Right lobe of liver (tissue), 4 donors: ENCODE results near the gene LOXL4.

Source experiments
- POLR2A ChIP-seq: fragments of 450-650 bp; IDR thresholded peaks from one replicate; pipeline ENCODE4 v1.6.1; 2017; ENCODE audit warnings: antibody characterized with exemption, mild to moderate bottlenecking
- TF ChIP-seq, protein P1 (sequence below), 4 donors: fragments of 200-600 bp in 3 of 4; fragments of 450-650 bp in 1 of 4; IDR thresholded peaks; one replicate each; pipeline versions ENCODE4 v1.5.1 to v1.8.0; 2016 to 2022; ENCODE audit warnings: antibody characterized with exemption in 4 of 4, mild to moderate bottlenecking in 2 of 4
- donor health status: DM: no; HTN: no; CAD: no.
- donor health status: DM: no; HTN: no; CAD: no.
- donor health status: DM: no; HTN: yes; CAD: no.

DNA sequence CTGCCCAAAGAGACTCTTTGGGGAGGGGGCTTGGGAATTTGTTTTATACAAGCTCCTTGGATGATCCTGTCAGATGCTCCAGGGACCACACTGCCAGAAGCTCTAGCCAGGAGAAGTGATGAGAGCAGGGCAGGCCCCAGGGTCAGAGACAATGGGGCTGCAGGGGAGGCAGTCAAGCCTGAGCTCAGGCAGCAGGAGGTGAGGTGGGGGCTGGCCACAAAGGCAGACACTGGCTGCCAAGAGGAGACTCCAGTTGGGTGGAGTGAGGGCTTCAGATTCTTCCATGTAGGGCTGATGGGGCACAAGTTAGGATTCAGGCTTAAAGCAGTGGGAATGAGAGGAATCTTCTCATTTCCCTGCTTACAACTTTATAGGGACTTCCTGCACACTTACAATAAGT, 35.6 kb upstream of the LOXL4 start:
- TF ChIP-seq POLR2A, result no peak
- TF ChIP-seq, protein P1, sequence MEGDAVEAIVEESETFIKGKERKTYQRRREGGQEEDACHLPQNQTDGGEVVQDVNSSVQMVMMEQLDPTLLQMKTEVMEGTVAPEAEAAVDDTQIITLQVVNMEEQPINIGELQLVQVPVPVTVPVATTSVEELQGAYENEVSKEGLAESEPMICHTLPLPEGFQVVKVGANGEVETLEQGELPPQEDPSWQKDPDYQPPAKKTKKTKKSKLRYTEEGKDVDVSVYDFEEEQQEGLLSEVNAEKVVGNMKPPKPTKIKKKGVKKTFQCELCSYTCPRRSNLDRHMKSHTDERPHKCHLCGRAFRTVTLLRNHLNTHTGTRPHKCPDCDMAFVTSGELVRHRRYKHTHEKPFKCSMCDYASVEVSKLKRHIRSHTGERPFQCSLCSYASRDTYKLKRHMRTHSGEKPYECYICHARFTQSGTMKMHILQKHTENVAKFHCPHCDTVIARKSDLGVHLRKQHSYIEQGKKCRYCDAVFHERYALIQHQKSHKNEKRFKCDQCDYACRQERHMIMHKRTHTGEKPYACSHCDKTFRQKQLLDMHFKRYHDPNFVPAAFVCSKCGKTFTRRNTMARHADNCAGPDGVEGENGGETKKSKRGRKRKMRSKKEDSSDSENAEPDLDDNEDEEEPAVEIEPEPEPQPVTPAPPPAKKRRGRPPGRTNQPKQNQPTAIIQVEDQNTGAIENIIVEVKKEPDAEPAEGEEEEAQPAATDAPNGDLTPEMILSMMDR (IDR thresholded peaks at IDR 0.05), result no peak
